Fibroblast of skin of abdomen (primary cell): ENCODE data around the gene PSMG4. TPM values are rescaled to one million over a fixed set of nuclear protein-coding genes. Genes with fewer than 3 reads are reported as not detected.
A peak's percentile ranks its signal among the peaks of the same experiment; 100 is the strongest.

Experiments
- DNase-seq: peaks from one replicate; pipeline ENCODE4 v3.0.0-alpha.2; 2013
- polyA plus RNA-seq, 2 experiments: library from polyadenylated mRNA; unstranded; fragments of 120-200 nt; gene quantifications; one replicate each; pipeline ENCODE4 v1.2.1, GENCODE V29; 2013; ENCODE audit not compliant: insufficient read length in 2 of 2

The PSMG4 gene, protein sequence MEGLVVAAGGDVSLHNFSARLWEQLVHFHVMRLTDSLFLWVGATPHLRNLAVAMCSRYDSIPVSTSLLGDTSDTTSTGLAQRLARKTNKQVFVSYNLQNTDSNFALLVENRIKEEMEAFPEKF
- polyA plus RNA-seq (2013, experiment 1 of 2; ENCODE audit: insufficient read length): 19.7 TPM
- 20.9 TPM for polyA plus RNA-seq (2013, experiment 2 of 2; ENCODE audit: insufficient read length)

DNA sequence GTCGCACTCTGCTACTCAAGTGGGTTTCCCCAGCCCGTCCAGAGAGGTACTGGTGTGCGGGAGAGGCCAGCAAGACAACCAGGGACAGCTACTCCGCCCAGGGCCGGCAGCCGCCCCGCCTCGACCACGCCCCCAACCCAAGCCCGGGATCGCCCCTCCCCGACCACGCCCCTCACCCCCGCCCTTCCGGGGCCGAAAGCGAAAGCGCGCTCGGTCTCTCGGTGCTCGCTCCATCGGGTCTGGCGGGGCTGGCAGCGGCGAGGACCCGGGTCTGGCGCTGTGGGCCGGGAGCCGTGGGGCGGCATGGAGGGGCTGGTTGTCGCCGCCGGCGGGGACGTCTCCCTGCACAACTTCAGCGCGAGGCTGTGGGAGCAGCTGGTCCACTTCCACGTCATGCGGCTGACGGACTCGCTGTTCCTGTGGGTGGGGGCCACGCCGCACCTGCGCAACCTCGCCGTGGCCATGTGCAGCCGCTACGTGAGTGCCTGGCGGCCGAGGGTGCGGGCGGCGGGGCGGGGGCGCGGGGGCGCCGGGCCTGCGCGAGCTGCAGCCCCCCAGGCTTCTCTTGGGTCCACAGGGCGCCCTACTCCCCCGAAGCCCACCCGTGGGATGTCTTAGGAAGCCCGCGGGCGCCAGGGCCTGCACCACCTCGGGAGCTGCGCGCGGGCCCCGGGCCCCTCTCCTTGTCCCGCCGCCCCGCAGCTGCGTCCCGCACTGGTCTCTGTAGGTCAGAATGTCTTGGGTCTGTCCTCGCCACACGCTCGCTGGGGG, at the start of gene PSMG4:
Gene PSMG4 (plus strand): TSS at position 228 of the 771 bp plus-strand sequence. CDS start 76 bp downstream, at position 304.
- peak; percentile 88 for DNase-seq

DNA sequence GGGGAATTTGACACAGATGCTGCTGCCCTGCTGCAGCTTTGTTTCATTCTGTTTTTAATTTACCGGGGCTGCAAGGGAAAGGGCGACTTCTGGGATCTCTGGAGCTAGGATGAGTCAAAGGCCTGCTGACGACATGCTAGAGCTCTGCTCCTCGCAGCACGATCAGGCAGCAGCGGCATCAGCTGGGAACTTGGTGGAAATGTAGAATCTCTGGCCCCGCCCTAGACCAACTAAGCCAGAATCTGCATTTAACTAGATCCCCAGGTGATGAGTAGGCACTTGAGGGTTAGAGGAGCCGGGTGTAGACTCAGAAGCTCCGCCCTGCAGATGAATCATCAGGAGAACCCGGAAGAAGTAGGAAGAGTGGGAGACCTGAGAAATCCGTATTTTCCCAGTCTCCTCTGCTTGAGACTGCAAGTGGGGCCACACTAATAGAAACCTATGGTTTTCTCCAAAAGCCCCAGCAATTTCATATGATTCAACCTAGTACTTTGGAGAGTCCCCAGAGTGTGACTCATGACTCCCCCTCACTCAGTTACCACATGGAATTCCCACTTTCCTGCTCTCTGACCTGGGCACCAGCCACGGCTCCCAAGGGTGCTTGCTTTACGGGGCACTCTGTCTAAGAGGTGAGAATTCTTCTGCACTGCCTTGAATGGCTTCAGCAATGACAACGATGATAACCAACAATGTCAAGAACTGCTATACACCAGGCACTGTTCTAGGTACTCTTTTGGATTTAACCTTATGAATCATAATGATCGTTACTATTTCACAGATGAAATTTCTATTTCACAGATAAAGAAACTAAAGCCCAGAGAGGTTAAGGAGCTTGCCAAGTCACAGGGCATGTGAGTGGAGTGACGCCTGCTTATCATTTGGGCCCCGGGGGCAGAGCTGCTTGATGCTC, 49.4 kb upstream of the PSMG4 start:
- peak; percentile 97 for DNase-seq

DNA sequence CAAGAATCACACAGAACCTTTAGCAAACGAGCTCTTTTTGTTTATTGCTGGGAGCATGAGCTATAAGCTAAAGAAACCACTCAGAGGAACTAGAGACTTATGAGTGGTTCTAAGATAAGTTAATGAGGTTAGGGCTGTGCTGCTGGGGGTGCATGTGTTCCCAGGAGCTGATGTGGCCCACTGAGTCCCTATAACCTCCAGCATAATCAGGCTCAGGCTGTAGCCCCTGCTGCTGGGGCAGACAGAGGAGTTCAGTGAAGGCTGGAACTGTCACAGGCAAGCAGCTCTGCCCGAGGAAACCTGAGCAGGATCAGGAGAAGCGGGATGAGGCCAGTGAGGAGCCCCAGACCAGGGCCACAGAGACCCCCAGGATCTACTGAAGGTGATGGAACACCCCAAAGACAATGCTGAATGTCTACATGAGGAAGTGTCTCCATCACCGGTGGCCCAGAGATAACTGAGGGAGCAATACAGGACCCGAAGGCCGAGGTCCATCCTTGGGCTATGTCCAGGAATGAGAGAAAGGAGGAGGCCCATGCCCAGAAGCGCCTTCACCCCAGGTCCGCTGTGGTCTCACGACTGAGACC, 48.6 kb upstream of the PSMG4 start:
- DNase-seq: no peak

DNA sequence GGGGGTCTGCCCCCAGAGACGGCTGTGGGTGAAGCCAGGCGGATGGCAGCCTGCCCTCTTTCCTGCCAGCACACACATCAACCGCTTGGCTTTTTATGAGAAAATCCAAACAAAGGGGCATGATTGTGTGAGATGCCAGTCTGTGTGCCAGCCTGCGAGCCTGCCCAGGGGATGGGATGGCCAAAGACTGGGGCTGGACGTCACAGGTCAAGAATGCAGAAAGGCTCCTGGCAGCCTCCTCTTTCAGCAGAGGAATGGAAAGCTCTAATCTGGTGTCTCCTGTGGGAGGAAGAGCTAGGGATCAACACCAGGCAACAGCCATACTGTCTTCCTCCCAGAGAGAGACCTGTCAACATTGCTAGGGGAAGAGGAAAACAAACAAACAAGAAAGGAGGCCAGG, 47.1 kb upstream of the PSMG4 start:
- no peak for DNase-seq

DNA sequence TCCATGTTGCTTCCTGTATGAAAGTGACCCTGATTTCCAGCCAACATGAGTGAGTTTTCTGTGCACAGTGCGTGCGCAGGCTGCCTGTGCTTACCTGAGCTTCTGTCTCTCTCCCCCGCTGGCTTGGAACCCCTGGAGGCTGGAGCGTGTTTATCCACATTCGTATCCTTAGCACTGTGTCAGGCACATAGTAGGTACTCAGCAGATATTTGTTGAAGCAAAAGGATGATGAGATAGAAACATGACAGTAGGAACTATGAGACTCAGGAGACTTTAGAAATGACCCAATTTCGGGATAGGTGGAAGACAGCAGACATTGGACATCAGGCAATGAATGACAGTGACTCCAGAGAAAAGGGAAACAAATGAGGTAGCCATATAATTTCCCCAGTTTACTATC, 46.5 kb upstream of the PSMG4 start:
- no peak for DNase-seq

DNA sequence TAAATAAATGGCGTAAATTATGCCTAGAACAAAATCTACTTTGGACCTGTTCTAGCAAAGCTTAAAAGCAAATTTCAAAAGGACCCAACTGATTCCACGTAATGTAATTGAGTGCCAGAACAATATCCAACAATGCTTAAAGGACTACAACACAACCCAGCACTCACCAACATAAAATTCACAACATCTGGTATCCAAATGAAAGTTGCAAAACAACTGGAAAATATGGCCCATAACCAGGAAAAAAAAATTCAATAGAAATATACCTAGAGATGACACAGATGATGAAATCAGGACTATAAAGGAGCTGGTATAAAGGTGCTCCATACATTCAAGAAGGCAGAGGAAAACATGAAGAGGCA, 45.4 kb upstream of the PSMG4 start:
- DNase-seq: no peak

DNA sequence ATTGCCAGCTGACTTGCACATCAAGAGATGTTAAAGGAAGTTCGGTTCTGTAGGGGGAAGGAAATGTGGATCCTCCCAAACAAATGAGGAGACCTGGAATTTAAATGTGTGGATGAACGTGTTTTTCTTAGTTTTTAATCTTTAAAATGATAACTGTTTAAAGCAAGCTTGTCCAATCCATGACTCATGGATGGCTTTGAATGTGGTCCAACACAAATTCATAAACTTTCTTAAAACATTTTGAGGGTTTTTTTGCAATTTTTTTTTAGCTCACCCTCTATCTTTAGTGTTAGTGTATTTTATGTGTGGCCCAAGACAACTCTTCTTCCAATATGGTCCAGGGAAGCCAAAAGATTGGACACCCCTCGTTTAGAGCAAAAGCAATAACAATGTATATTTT, 43.8 kb upstream of the PSMG4 start:
- DNase-seq: no peak

DNA sequence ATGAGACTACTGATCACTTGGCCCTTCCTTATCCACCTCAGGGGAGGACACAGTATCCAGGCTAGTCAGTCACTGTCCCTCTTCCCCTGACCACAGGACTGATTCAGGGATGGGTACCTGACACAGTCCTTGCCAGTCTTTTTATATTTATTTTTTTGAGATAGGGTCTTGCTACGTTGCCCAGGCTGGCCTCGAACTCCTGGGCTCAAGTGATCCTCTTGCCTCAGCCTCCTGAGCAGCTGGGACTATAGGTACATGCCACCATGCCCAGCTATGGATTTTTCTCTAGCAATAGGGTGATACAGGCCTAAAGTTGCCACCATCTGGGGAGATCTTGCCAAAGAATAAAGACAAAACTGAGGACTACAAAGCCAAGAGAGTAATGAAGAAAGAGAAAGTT, 41.5 kb upstream of the PSMG4 start:
- DNase-seq: no peak

DNA sequence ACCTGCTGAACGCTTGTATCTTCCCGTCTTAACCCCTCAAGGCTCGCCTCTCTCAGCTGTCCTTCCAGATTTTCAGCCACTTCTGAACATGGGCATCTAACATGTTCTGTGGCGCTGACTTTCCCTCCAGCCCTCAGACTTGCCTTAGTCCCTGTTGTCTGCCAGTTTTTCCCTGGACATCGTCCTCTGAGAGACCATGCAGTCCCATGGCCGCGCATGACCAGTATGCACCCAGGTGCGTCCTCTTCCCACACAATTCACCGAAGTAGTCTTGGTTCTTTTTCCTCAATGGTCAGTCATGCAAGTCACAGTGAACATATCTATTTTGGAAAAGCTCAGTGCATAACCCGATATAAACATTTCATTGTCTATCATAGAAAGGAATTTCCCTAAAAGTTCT, 40.5 kb upstream of the PSMG4 start:
- DNase-seq: no peak

DNA sequence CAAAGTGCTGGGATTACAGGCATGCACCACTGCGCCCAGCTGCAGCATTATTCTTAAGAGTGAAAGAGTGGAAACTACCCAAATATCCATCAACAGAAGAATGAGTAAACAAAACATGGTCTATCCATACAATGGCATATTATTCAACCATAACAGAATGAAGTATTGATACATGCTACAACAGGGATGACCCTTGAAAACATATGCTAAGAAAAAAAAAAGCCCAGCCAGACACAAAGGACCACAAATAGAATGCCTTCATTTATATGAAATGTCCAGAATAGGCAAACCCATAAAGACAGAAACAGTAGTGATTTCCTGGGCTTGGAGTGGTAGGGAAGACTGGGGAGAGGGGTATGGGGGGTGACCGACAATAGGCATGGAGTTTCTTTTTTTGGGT, 38.4 kb upstream of the PSMG4 start:
- DNase-seq: no peak

DNA sequence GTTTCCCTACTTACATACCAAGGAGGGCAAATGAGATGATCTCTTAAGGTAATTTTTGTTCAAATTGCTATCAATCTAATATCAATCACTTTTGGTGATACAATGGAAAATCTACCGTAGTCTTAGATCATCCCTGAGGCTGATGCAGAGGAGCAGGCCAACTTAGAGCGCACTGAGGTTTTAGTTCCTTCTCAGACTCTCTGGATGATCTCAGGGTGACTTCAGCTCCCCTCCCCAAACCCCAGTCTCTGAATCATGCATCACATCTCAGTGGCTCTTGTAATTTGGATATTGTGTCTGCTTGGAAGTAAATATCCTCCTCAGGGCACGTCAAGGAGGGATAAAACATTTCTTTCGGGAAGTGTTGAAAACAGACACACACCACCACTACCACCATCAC, 37.2 kb upstream of the PSMG4 start:
- no peak for DNase-seq

DNA sequence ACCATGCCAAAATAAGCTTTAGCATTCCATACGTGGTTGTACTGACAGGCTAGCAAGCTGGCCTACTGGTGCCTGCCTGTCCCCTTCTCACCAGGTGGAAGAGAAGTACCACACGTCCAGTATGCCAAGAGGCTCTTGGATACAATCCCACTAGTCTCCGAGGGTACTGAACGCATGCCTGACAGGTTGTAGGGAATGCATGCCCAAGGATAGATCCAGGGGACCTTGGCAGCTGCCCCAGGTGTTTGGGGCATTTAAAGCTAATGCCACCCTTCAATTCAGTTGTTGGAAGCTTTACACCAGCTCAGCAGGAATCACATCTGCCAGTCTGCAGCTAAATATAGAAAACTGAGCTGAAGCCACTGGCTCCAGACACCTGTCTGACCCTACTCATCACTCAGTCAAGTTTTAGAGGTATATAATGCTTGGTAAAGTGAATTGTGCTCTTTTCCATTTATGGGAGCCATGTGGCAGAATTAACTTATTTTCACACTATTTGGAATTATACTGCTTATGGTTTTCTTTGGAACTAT, 36.2 kb upstream of the PSMG4 start:
- no peak for DNase-seq

DNA sequence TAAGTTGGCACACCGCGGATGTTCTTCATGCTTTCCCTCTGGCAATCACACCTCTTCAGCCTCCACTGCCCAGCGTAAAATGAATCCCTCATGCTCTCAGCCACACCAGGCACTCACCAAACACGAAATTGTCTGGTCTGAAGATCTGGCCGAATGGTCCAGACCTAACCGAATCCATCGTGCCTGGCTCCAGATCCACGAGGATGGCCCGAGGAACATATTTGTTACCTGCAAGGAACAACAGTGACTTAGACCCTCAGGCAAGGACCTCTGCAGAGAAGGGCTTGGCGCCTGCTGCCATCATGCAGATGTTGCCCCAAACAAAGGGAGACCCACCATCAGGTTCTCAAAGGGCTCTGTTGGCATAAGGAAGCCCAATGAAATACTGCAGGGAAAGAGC, 32.7 kb upstream of the PSMG4 start:
- DNase-seq: no peak

DNA sequence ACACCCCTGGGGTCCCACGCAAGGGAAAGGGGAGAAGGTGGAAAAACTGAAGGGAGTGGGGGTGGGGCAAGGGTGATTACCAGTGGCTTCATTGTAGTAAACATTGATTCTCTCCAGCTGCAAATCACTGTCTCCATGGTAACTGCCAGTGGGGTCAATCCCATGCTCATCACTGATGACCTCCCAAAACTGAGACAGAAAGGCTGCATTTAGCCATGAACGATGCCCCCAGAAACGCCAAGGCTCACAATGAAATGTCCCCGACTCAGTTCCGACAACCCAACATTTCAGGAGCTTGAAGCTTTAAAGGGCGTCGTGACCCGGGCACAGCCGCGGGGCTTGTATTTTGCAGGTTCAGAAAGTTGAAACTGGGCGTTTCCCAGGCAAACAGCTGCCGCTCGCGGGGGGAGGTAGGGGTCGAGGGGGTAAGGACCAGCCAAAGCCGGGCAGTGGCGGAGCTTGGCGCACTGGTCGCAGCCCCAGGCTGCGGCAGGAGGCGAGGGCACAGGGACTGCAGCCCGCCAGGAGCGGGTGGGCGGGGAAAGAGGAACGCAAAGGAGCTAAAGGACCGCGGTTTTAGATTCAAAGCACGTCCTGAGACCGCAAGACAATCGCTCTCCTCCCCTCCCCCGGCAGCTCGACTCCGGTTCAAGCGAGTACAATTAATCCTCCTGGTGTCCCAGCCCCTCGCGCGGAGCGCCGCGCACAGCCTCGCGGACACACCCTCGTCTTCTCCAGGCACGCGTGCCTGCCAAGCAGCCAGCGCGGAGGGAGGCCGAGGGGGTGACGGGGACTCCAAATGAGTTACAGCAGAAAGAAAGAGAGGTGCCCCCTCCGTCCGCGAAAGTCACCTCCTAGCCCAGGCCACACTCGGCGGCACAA, 32.0 kb upstream of the PSMG4 start:
- peak; percentile 48 for DNase-seq

DNA sequence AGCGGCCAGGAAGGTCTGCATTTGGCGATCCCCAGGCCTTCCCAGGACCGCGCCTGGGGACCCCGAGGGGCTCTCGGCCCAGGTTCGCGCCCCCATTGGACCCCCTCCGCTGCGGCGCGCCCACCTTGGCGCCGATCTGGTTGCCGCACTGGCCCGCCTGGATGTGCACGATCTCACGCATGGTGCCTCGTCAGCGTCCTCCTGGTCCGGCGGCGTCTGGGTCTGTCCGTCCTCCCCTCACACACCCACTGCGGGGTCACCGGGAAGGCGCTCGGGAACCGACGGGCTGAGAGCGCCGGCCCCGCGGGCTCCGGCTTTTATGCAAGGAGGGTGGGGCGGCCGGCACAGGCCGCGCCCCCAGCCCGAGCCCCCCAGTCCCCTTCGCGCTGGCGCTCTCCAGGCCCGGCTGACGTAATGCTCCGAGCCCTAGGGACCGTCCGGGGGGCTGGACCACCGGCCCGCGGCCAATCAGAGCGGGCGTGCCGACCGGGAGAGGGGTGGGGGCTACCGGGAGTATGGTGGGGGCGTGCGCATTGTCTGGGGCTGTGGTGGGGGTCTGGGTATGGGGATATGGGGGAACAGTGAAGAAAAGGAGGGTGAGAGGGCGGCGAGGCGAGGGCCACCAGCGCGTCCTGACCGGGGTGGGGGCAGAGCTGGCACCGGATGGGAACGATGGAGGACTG, 31.2 kb upstream of the PSMG4 start, which contains the start of gene TUBB2B:
Gene TUBB2B (minus strand): TSS at position 291 of the 683 bp plus-strand sequence. CDS start 110 bp downstream, at position 181.
- peak; percentile 82 for DNase-seq

DNA sequence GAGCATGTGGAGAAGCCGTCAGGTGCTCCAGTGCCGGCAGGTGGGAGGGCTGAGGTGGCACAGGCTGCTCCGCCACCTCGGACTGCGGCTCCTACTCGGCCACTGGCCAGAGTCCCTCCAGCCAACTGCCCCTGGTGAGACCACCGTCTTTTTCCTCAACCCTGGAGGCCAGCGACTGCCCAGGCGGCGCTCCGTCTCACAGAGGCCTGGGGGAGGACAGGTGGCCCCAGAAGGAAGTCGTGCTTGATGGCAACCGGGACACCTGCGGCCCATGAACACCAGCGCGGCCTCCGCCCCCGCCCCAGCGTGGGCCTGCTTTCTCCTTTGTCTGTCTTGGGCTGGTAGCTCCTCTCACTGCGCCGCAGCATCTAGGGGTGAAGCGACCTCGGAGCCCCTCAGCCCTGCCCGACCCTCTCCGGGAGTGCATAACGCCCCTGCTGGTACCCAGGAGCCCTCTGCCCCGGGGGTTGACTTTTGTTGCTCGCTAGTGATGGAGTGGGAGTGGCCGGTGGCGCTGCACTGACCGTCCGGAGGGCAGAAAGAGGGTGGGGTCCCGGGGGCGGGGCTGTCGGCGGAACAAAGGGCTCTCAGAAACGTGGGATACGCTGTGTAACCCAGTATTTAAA, 30.6 kb upstream of the PSMG4 start:
- no peak for DNase-seq

DNA sequence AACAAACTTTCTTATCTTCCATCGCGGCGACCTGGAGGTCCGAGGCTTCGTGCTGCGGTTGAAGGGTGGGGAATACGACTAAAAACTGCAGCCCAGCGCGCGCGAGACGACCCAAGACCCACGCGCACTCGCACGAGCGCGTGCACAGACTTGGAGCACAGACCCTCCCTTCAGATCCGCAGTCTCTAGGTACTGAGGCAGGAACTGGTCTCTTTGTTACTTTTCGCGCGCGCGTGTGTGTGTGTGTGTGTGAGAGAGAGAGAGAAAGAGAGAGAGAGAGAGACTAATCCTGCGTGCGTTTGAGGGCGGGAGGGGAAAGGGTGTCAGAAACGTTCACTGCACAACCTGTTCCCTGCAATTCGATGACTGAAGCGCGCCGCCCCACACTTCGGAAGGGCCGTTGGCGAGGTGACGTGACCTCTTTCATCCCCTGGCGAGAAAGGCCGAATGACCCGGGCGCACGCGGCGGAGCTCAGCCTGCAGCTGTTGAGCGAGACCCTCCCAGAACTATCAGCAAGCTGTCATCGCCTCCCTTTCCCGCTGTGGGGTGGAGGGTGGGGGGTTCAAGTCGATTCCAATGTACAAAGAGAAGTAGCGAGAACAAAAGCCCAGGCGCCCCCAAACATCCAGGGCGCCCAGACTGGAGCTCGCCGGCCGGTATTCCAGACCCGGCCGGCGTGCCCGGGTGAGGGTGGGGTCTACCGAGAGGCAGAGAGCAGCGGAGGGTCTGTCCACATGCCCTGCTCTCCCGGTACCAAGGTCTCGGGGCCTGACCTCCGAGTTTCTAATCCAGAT, 29.8 kb upstream of the PSMG4 start:
- peak; percentile 33 for DNase-seq

DNA sequence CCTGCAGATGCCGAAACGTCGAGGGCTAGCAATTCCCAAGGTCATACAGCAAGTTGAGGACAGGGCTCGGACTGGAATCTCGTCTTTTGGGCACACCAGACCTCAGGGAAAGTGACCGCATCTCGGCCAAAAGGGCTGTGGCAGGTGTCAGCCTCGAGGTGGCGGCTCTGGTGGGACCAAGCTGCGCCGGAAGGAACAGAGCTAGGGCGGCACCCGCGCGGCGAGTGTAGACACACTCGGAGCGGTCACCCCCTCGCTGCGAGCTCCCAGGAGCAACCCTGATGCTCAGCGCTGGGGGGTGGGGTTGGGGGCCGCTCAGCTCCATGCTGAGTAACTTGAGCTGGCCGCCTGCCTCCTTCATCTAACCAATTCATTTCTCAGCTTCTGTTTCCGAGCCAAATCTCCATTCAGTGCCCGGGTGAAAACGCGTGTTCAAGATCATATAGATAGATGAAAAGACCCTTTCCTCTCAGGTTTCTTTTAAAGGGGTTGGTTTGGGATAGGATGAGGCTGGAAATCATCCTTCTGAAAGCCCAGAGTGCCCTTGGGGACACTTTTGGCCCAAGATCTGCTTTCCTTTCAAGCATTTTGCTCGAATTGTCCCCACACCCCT, 29.1 kb upstream of the PSMG4 start:
- peak; percentile 38 for DNase-seq

DNA sequence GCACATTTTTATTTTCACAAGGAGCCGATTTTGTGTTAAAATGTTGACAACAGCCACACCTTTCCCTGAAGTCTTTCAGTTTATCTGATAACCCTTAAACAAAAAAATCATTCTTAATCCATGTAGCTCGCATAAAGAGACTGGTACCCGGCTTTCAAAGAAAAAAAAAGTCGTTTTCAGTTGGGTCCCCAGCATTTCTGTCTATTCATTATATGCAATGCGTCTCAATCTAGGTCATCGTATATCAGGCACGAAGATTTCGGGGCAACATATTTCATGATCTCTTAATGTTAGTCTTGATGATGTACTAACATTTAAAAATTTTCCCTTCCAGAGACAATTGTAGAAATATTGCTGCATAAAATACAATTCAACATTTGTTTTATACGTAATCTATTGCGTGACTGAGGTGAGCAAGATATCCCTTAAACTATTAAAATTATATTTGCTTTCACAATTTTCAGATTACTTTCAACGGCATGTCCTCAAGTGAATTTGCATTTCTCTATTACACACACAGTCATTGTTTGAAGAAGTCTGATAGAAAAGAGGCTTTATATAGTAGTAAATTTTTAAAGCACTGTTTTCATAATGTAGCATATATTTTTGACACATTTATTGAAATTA, 28.4 kb upstream of the PSMG4 start:
- DNase-seq: no peak
